Keratinocyte (primary cell): ENCODE measurements around the gene PHLDA3.

Source experiments
- CTCF ChIP-seq, 3 experiments: IDR thresholded peaks in 1 of 3; conservative IDR thresholded peaks in 1 of 3; optimal IDR thresholded peaks in 1 of 3; 2 replicates in 2 of 3; 3 replicates in 1 of 3; pipeline versions ENCODE3 to v1.5.1; 2011; ENCODE audit warnings: low read length in 3 of 3, mild to moderate bottlenecking in 3 of 3, moderate library complexity in 2 of 3, control low read depth in 1 of 3, inconsistent platforms in 1 of 3; ENCODE audit not compliant: insufficient read depth in 2 of 3; ENCODE audit errors: extremely low read depth in 1 of 3
- EZH2 ChIP-seq: IDR thresholded peaks from one replicate; pipeline ENCODE4 v1.6.1; 2012; ENCODE audit warnings: inconsistent platforms, mild to moderate bottlenecking, low read length, moderate library complexity

- TF ChIP-seq CTCF (optimal IDR thresholded peaks at IDR 0.05 in 1 of 3, IDR thresholded peaks at IDR 0.05 in 1 of 3, conservative IDR thresholded peaks at IDR 0.05 in 1 of 3; ENCODE audit: extremely low read depth in 1 of 3, insufficient read depth in 2 of 3, low read length in 3 of 3) (no peak), EZH2 (no peak)
These were observed 9.2 kb downstream of the PHLDA3 start for GRCh38 chr1:201459775-201460174.
